Sigmoid colon (tissue), 4 donors: ENCODE results near the gene PIM1.

ENCODE experiments used
- CTCF ChIP-seq, 4 experiments: fragments of 450-650 bp in 3 of 4; fragments of 200-600 bp in 1 of 4; IDR thresholded peaks; one replicate each; pipeline ENCODE4 v1.5.1; 2016 to 2019; ENCODE audit warnings: antibody characterized with exemption in 4 of 4, mild to moderate bottlenecking in 3 of 4, moderate library complexity in 2 of 4
- EP300 ChIP-seq, 4 donors: sonication (generic); formaldehyde crosslinking; IDR thresholded peaks; one replicate each; pipeline ENCODE4 v1.6.1; 2017; ENCODE audit warnings: antibody characterized with exemption in 4 of 4
- POLR2A ChIP-seq, 2 donors: fragments of 450-650 bp; IDR thresholded peaks; one replicate each; pipeline ENCODE4 v1.6.1; 2016; ENCODE audit warnings: antibody characterized with exemption in 2 of 2, mild to moderate bottlenecking in 2 of 2, moderate library complexity in 2 of 2
- POLR2AphosphoS5 ChIP-seq, 4 donors: sonication (generic); formaldehyde crosslinking; IDR thresholded peaks; one replicate each; pipeline ENCODE4 v1.6.1; 2017; ENCODE audit warnings: antibody characterized with exemption in 4 of 4

- no peak for TF ChIP-seq CTCF (IDR thresholded peaks at IDR 0.05)
- no peak for TF ChIP-seq POLR2AphosphoS5 (IDR thresholded peaks at IDR 0.05)
- TF ChIP-seq POLR2A (IDR thresholded peaks at IDR 0.05): no peak
- no peak for TF ChIP-seq EP300 (IDR thresholded peaks at IDR 0.05)
These were observed 27.8 kb upstream of the PIM1 start for GRCh38 chr6:37142050-37142614.
